DMS153 treated with DMSO at 0.1 percent for 48 hours (cell line): ENCODE measurements around the gene ADGRG6.
"Not testable (repeated sequence)": the region's sequence is repeated elsewhere in the genome, so short reads cannot be mapped to it uniquely, and the experiment has no call there.

Experiments
- DNase-seq: peaks from one replicate; lab custom pipeline; 2025; ENCODE audit not compliant: unreplicated experiment; lab: John Stamatoyannopoulos, UW

ADGRG6 gene

GRCh38 chr6:142301651-142302391, at the start of gene ADGRG6:
TSS of gene ADGRG6 (plus strand) at chr6:142302007. CDS start at chr6:142302330, 323 bp downstream.
- no peak for DNase-seq

GRCh38 chr6:142254513-142254912, 47.3 kb upstream of the ADGRG6 start:
- DNase-seq: no peak

- DNase-seq: no peak
Observed at GRCh38 chr6:142255785-142256184, 46.0 kb upstream of the ADGRG6 start.

GRCh38 chr6:142258305-142258704, 43.5 kb upstream of the ADGRG6 start:
- DNase-seq: no peak

GRCh38 chr6:142258757-142259156, 43.0 kb upstream of the ADGRG6 start:
- DNase-seq: no peak

GRCh38 chr6:142260748-142261147, 41.1 kb upstream of the ADGRG6 start:
- no peak for DNase-seq

GRCh38 chr6:142262231-142262630, 39.6 kb upstream of the ADGRG6 start:
- no peak for DNase-seq

GRCh38 chr6:142265476-142265875, 36.3 kb upstream of the ADGRG6 start:
- no peak for DNase-seq

GRCh38 chr6:142266060-142266459, 35.7 kb upstream of the ADGRG6 start:
- no peak for DNase-seq

- DNase-seq: no peak
Observed at GRCh38 chr6:142271476-142271875, 30.3 kb upstream of the ADGRG6 start.

GRCh38 chr6:142274656-142275055, 27.2 kb upstream of the ADGRG6 start:
- DNase-seq: no peak

- DNase-seq: no peak
Observed at GRCh38 chr6:142275236-142276006, 26.4 kb upstream of the ADGRG6 start.

- no peak for DNase-seq
Observed at GRCh38 chr6:142276256-142276655, 25.6 kb upstream of the ADGRG6 start.

- DNase-seq: no peak
Observed at GRCh38 chr6:142279350-142280180, 22.2 kb upstream of the ADGRG6 start.

- no peak for DNase-seq
Observed at GRCh38 chr6:142280265-142280664, 21.5 kb upstream of the ADGRG6 start.

- no peak for DNase-seq
Observed at GRCh38 chr6:142280927-142281326, 20.9 kb upstream of the ADGRG6 start.

GRCh38 chr6:142283138-142283537, 18.7 kb upstream of the ADGRG6 start:
- DNase-seq: not testable (repeated sequence)

- DNase-seq: no peak
Observed at GRCh38 chr6:142284419-142284818, 17.4 kb upstream of the ADGRG6 start.

GRCh38 chr6:142285235-142286087, 16.3 kb upstream of the ADGRG6 start:
- no peak for DNase-seq

GRCh38 chr6:142286088-142286409, 15.8 kb upstream of the ADGRG6 start:
- DNase-seq: no peak

- DNase-seq: no peak
Observed at GRCh38 chr6:142289687-142290086, 12.1 kb upstream of the ADGRG6 start.
